Suppressor macrophage treated with lipopolysaccharide for 4 hours (primary cell): ENCODE data around the gene ZBTB12.
"Not testable (repeated sequence)": the region's sequence is repeated elsewhere in the genome, so short reads cannot be mapped to it uniquely, and the experiment has no call there.

Experiments used
- DNase-seq: peaks from one replicate; pipeline ENCODE4 v3.0.0-alpha.2; 2020

Gene ZBTB12

GRCh38 chr6:31874084-31874670, 27.7 kb downstream of the ZBTB12 start:
- DNase-seq: no peak

- DNase-seq: no peak
These were observed 30.7 kb downstream of the ZBTB12 start for GRCh38 chr6:31871046-31871659.

DNA sequence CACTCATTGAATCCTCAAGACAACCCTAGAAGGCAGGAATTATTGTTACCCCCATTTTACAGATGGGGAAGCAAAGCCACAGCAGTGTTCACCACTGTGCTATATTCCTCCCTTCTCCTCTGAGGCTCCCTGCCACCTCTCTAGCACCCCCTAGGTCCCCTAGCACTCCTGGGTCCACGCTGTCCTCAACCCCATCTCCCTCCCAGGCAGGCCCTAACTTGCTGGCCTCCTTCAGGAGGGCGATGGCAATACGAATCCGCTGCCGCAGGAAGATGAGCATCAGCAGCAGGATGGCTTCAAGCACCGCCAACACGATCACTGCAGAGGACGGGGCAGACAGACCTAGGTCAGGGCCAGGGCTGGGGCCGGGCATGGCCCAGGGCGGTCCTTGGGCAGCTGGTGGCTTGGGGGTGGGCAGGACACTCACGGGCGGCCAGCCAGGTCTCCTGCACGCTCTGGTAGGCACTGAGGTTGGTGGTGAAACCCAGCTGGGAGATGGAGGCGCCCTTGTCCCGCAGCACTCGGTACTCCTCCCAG, 31.4 kb downstream of the ZBTB12 start:
- no peak for DNase-seq

DNA sequence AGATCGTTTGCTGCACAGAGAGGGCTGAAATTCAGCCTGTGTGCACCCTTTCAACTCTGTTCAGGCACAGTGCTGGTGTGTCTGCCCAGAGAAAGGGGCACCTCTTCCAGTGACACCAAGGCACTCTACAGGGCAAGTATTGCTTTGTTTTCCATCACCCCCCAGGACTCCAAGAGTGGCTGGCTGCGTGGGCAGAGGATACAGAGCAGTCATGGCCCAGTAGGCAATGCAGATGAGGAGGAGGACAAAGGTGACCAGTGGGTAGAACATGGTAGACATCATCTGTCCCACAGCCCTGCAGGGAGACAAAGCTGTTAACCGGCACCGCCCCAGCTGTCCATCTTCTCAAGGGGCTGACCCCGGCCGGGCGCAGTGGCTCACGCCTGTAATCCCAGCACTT, 32.5 kb downstream of the ZBTB12 start:
- DNase-seq: no peak

- not testable (repeated sequence) for DNase-seq
These were observed 33.3 kb downstream of the ZBTB12 start for GRCh38 chr6:31868658-31868971.

GRCh38 chr6:31865205-31866118, 36.4 kb downstream of the ZBTB12 start:
- no peak for DNase-seq

DNA sequence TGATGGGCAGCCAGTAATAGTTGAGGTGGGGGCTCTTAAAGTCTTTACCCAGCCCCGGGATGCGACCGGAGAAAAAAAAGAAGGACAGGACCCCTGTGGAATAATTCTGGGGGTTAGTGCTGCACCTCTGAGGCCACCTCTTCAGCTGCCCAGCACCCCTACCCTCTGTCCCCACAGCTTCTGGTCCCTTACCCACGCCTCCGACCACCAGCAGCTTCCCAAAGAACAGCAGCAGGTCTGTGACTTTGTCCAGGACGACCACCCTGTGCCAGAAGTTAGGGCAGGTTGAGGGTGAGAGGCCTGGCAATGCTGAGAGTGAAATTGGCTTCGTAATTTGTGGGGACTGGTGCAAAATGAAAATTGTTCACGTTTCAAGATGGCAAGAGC, 37.1 kb downstream of the ZBTB12 start:
- DNase-seq: no peak

- DNase-seq: not testable (repeated sequence)
These were observed 37.7 kb downstream of the ZBTB12 start for GRCh38 chr6:31864123-31864562.

- DNase-seq: peak; percentile 100
These were observed 39.3 kb downstream of the ZBTB12 start, which contains the start of gene NEU1 for GRCh38 chr6:31862344-31863235. Gene NEU1, minus strand, starts transcription at chr6:31862821. Its CDS starts 45 bp downstream, at chr6:31862776.

GRCh38 chr6:31861919-31862343, 40.0 kb downstream of the ZBTB12 start:
- DNase-seq: no peak

- no peak for DNase-seq
These were observed 40.7 kb downstream of the ZBTB12 start for GRCh38 chr6:31861150-31861549.

- no peak for DNase-seq
These were observed 41.5 kb downstream of the ZBTB12 start for GRCh38 chr6:31860349-31860748.

DNA sequence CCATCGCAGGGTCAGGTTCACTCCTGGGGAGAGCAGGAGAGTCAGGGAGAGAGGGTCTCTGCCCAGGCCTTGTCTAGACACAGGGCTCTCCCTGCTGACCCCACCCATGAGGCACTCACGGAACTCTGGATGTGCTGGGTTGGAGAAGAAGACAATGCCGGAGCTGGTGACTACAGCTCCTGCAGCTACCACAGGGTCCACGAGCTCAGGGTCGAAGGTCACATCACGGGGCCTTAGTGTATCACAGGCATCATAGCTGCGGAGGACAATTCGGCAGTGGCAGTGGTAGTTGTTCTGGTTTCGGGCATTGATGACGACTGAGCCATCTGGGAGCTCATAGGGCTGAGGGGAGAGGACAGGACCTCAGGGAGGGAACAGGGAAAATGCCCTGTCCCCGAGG, 42.0 kb downstream of the ZBTB12 start:
- no peak for DNase-seq

- DNase-seq: no peak
These were observed 43.2 kb downstream of the ZBTB12 start for GRCh38 chr6:31858707-31859106.

GRCh38 chr6:31857774-31858173, 44.1 kb downstream of the ZBTB12 start:
- not testable (repeated sequence) for DNase-seq

DNA sequence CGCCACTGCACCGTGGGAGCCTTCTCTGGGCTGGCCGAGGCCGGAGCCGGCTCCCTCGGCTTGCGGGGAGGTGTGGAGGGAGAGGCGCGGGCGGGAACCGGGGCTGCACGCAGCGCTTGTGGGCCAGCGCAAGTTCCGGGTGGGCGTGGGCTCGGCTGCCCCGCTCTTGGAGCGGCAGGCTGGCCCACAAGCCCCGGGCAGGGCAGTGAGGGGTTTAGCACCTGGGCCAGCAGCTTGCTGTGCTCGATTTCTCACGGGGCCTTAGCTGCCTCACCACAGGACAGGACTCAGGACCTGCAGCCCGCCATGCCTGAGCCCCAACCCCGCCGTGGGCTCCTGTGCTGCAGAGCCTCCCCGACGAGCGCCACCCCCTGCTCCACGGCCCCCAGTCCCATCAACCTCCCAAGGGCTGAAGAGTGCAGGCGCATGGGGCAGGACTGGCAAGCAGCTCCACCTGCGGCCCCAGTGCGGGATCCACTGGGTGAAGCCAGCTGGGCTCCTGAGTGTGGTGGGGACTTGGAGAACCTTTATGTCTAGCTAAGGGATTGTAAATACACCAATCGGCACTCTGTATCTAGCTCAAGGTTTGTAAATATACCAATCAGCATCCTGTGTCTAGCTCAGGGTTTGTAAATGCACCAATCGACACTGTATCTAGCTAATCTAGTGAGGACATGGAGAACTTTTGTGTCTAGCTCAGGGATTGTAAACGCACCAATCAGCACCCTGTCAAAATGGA, 49.7 kb downstream of the ZBTB12 start:
- not testable (repeated sequence) for DNase-seq

GRCh38 chr6:31851485-31851832, 50.4 kb downstream of the ZBTB12 start:
- no peak for DNase-seq

DNA sequence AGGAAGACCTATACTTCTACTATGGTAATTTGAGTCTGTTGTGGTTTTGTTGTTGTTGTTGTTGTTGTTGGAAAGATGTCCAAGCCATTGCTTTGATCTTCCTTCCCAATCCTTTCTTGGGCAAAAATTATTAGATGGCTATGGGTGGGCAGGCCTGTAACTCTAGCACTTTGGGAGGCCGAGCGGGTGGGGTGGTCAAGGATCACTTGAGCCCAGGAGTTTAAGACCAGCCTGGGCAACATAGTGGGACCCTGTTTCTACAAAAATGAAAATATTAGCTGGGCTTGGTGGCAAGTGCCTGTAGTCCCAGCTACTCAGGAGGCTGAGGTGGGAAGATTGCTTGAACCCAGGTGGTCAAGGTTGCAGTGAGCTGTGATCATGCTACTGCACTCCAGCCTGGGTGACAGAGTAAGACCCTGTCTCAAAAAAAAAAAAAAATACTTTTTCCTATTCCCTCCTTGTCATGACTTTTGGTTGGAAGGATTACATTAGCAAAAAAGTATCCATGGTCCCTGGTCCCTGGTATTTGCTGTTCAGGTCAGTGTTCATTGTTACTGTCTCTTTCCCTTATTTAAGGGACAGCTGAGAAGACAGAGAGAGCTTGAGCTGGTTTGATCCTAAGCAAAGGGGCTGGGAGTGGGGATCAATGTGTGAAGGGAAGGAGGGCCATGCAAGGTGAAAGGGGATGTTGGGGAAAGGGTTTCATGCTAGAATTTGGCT, 51.0 kb downstream of the ZBTB12 start:
- no peak for DNase-seq
